Camera-type eye (tissue), 1 donor: Measurements from ENCODE around the gene HMGCS1. TPM values are rescaled to one million over a fixed set of nuclear protein-coding genes. Genes with fewer than 3 reads are reported as not detected.

ENCODE experiments used
- total RNA-seq: library from RNA; depleted of rRNA; stranded (reverse); fragments of >200 nt; gene quantifications from one replicate; pipeline ENCODE4 v1.2.3, GENCODE V29; 2014

The HMGCS1 gene
- 138 TPM for total RNA-seq

GRCh38 chr5:43313035-43313853, at the start of gene HMGCS1:
Gene HMGCS1 (minus strand): TSS chr5:43313412. CDS start chr5:43298965, 14,447 bp downstream.

Other genes with a start within 250 kb of the HMGCS1 start
- 65.6 TPM for gene ZNF131, start 192.5 kb downstream of the HMGCS1 start, total RNA-seq
- 6.6 TPM for gene NIM1K, start 121.2 kb downstream of the HMGCS1 start, total RNA-seq
- 13.4 TPM for gene CCL28, start 99.0 kb upstream of the HMGCS1 start, total RNA-seq
- 16.1 TPM for gene TMEM267, start 170.5 kb upstream of the HMGCS1 start, total RNA-seq
- gene C5orf34, start 201.7 kb upstream of the HMGCS1 start, total RNA-seq: 4.4 TPM
- gene PAIP1, start 243.7 kb upstream of the HMGCS1 start, total RNA-seq: 131 TPM